ENCODE results near the gene EIF4B.
"Not testable (repeated sequence)": the region's sequence is repeated elsewhere in the genome, so short reads cannot be mapped to it uniquely, and the experiment has no call there.

The EIF4B gene

DNA sequence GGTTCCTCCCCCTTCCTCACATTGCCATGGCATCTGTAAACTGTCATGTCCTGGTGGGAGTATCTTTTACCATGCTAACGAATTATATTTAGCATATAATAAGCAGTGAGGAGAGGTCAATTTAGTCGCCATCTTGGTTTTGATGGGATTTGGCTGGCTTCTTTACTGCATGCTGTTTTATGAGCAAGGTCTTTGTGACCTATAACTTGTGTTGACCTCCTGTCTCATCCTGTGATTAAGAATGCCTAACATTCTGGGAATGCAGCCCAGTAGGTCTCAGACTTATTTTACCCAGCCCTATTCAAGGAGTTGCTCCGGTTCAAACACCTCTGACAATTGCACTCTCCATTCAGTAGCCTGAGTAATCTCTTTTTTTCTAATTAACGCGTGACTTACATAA, 2.1 kb upstream of the EIF4B start:
- DNase-seq: no peak

DNA sequence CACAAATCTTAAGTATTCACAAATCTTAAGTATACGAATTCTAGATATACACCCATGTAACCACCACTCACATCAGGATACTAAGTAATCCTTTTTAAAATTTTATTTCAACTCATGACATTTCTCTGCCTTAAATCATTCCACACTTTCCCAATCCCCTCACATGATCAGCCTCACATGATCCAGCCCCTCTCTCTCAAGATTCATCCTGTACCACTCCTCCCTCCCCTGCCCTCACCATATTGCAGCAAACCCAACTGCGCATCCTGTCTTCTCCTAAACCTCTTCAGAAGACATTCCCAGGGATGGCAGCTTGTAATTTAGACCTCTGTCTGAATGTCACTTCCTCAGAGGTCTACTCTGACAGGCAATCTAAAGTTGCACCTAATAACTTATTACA, 1.7 kb upstream of the EIF4B start:
- peak; percentile 28 for DNase-seq

DNA sequence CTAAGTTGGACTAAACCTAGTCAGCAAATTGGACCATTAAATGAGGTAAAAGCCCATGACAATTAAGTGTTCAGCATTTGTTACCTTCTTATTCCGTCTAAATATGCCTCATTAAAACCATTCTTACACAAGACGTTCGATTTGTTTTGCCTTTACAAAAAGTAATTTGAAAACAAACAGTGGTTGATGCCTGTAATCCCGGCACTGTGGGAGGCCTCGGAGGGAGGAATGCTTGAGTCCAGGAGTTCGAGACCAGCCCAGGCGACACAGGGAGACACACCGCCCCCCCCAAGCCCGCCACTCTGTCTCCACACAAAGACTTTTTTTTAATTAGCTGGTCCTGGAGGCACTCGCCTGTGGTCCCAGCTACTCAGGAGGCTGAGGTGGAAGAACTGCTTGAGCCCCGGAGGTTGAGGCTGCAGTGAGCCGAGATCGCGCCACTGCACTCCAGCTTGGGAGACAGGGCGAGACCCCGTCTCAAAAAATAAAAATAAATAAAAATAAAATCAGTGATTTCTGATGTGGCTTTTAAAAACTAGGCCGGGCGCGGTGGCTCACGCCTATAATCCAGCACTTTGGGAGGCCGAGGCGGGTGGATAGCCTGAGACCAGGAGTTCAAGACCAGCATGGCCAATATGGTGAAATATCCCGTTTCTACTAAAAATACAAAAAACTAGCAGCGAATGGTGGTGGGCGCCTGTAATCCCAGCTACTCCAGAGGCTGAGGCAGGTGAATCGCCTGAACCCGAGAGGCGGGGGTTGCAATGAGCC, 856 bp upstream of the EIF4B start:
- no peak for DNase-seq

DNA sequence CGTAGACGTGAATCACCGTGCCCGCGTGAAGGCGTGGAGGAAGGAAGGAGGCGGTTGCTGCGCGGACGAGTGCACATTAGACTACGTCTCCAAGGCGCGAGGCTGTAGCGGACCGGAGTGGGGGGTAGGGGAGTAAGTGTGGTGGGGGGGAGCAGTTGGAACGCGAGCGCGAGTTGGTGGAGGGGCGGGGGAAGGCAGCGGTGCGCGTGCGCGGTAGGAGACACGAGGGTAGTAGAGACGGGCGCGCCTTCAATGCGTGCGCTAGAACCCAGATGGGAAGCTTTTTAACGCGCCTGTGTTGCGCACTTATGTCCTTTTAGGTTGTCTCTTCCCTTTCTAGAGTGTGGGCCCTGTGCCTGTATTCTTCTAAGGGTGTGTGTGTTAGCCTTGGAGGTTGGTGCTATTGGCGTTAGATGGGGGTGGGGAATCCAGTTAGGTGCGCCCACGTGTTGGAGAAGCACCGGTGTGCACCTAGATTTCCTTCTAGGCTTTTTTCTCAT, 604 bp downstream of the EIF4B start:
- peak; percentile 76 for DNase-seq

DNA sequence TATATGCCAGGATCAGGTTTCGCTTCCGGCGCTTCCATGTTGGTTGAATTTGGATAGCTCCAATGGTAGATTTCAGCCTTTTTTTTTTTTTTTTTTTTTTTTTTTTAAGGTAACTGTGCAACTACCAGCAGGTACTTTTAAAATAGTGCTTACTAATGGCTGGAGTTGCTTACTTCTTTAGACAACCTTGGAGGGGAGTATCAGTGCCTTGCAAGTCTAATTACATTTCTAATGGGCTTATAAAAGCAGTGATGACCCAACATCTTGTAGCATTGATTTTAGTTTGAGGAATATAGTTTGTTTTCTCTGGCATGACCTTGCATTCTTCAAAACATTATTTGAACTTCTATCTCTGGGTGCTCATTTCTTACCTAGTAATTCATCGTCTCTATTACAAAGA, 1.1 kb downstream of the EIF4B start:
- no peak for DNase-seq

DNA sequence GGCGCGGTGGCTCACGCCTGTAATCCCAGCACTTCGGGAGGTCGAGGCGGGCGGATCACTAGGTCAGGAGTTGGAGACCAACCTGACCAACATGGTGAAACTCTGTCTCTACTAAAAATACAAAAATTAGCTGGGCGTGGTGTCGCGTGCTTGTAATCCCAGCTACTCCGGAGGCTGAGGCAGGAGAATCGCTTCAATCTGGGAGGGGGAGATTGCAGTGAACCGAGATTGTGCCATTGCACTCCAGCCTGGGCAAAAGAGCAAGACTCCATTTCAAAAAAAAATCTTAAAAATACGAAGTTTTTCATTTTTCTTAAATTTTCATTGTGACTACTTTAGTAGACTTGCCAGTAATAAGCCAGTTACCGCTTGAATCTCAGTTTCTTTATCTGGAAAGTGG, 2.5 kb downstream of the EIF4B start:
- DNase-seq: not testable (repeated sequence)

DNA sequence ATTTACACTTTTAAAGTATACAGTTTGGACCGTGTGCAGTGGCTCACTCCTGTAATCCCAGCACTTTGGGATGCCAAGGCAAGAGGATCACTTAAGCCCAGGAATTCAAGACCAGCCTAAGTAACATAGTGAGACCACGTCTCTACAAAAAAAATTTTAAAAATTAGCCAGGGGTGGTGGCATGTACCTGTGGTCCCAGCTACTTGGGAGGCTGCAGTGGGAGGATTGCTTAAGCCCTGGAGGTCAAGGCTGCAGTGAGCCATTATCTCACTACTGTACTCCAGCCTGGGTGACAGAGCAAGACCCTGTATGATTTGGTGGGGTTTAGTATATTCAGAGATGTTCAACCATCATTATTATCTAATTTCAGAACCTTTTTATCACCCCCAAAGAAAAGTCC, 4.7 kb downstream of the EIF4B start:
- no peak for DNase-seq

DNA sequence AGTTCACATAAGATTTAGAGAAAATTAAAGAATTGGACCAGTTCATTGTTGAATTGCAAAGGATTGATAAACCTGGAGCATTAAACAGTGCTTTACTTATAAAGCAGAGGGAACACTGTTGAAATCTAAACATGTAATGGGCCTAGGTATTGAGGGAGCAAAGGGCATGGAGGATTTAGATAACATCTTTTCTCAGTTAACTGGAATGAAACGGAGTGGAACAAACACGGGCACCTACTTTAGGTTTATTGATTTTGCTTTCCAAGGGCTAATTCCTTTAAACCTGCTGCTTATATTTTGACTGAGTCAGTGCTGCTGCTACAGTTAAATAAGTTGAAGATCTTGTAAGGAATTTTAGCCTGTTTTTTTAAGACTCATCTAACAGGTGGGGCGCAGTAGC, 5.6 kb downstream of the EIF4B start:
- no peak for DNase-seq

DNA sequence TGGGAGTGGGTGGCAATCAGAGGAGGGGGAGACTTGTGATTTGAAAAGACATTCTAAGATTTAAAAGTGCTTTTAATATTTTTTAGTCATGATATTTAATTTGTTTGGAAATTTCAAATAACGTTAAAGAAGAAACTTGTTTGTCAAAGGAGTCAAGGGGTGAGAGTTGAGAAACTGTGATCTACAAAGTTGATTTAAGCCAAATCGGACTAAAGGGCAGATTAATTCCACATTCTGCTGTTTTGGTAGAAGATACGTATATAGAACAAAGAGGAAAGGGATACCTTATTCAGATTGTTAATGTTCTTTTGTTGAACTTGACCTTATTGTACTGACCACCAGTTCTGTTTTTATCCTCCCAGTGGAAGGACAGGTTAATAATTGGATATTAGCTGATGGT, 6.7 kb downstream of the EIF4B start:
- no peak for DNase-seq

DNA sequence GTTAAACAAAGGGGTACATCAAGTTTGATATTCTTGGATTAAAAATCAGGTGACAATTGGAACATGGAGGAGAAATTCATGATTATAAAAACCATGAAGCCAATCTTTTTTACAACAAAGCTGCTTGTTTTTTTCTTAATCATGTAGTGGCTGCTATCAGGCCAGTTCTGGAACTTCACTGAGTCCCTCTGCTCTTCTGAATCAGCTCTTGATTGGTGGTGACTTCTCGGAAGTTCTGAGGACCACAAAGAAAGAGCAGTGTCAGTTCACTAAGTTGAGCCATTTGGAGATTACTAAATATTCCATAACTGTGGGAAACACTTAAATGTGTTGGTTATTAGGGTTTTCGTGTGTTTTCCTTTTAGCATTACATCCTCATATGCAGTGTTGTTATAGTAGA, 8.5 kb downstream of the EIF4B start:
- DNase-seq: no peak

DNA sequence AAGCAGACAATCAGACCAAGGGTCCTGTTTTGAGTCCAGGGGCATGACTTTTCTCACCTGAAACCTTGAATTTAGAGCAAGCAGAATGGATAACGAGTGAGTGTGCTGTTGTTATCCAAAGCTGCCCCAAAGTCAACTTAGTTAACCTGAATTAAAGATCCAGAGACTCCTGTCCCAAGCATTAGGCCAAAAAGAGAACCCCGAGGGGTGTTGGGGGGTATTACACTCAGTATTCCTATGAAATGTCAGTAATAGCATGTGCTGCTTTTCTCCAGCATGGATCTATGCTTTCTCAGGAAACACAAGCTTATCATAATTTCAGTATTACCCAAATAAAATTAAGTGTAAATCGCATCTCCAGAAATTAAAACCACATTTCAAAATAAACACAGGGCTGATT, 19.0 kb downstream of the EIF4B start:
- no peak for DNase-seq

DNA sequence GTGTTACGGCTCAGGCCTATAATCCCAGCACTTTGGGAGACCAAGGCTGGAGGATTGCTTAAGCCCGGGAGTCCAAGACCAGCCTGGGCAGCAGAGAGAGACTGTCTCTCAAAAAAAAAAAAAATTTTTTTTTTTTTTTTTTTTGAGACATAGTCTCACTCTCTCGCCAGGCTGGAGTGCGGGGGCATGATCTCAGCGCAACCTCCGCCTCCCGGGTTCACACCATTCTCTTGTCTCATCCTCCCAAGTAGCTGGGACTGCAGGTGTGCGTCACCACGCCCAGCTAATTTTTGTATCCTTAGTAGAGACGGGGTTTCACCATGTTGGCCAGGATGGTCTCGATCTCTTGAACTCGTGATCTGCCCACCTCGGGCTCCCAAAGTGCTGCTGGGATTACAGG, 20.8 kb downstream of the EIF4B start:
- not testable (repeated sequence) for DNase-seq

DNA sequence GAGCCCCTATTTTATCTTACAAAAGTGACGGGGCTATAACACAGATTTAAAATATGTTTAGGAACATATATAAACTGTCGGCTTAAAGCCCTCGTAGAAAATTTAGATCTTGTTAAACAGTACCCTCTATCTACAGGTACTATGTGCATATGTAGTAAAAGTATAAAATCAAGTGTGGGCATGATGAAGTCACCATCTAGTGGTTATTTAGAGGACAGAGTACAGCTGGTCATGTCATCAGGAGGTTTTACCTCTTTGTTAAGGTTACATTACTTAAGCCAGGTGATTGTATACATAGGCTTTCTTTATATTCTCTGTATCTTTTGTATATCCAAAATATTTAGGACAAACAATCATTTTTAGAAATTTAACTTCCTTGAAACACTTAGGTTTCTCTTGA, 25.4 kb downstream of the EIF4B start:
- DNase-seq: no peak

DNA sequence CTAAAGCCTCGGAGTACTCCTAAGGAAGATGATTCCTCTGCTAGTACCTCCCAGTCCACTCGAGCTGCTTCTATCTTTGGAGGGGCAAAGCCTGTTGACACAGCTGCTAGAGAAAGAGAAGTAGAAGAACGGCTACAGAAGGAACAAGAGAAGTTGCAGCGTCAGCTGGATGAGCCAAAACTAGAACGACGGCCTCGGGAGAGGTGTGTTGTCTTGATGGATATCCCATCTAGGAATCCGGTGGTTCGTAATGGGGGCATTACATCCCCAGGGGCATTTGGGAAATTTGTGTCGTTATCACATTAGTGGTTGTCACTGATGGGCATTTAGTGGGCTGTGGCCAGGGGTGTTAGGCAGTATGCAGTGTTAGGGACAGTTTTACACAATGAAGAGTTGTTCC, 27.6 kb downstream of the EIF4B start:
- not testable (repeated sequence) for DNase-seq

DNA sequence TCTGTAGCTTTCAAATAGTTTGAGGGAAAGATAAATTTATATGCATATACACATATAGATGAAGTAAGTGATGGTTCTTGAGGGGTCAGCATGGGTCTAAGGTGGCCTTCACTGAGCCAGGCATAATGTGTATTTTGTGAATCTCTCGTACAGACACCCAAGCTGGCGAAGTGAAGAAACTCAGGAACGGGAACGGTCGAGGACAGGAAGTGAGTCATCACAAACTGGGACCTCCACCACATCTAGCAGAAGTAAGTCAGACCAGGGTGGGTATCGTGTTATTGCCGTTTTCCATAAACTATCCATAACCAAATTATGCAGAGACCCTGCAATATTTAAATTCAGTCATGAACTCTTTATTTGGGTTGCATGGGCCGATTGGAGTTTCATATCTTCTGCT, 28.2 kb downstream of the EIF4B start:
- DNase-seq: no peak

DNA sequence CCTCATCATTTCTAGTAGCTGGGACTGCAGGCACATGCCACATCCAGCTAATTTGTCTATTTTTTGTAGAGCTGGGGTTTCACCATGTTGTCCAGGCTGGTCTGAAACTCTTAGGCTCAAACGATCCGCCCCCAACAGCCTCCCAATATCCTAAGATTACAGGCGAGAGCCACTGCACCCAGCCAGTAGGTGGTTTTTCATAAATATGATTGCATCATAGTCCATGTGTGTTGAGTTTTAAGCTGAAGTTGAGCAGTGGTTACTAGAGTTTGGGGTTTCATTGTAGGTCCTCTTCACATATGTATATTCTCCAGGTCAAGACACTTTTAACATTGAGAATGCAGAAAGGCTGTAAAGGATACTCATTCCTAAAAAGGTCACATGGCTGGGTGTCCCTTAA, 30.5 kb downstream of the EIF4B start:
- DNase-seq: no peak

DNA sequence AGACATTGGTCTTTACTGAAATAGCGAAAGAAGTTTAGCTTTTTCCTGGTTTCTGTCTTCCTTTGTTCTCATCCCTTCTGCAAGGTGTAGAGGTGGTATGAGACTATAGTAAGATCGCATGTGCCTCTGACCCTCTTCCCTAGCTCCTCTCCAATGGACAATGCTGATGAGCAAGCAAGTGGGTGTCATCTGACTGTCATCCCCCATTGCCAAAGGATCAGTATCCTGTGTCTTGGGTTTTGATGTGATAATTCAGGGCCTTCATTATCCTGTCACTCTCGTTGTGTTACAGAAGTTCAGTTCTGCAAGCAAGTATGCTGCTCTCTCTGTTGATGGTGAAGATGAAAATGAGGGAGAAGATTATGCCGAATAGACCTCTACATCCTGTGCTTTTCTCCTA, 33.6 kb downstream of the EIF4B start:
- no peak for DNase-seq

DNA sequence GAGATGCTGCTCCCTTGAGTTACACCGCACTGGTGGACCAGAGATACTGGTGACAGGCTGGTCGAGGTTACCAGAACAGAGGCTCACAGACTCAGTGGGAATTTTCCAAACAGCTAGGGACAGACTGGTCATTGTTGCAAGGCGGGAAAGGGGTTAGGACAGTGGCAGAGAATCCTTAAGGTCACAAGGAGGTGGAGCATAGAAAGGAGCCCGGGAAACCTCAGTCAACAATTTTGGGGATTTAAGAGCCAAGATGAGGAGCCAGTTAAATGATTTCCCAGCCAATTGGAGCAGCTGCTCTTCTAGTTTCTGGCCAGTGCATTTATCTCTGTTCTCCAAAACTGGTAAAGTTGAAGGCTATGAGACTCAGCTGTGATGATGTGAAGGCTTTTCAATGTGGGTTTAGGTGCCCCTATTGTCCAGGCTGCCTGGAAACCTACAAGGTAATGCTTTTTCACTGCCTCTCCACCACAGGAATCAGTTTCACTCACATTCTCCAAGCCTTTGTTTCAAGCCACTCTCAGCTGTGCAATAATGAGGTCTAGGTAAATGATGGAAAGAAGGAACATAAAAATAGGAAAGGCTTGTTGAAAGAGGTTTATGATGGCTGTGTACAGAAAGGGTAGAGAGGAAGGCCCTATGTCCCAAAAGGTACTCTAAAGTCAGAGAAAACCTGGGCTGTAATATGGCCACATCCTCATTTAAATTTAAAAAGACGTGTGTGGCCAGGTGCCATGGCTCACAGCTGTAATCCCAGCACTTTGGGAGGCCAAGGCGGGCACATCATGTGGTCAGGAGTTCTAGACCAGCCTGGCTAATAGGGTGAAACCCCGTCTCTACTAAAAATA, 36.6 kb downstream of the EIF4B start:
- no peak for DNase-seq

DNA sequence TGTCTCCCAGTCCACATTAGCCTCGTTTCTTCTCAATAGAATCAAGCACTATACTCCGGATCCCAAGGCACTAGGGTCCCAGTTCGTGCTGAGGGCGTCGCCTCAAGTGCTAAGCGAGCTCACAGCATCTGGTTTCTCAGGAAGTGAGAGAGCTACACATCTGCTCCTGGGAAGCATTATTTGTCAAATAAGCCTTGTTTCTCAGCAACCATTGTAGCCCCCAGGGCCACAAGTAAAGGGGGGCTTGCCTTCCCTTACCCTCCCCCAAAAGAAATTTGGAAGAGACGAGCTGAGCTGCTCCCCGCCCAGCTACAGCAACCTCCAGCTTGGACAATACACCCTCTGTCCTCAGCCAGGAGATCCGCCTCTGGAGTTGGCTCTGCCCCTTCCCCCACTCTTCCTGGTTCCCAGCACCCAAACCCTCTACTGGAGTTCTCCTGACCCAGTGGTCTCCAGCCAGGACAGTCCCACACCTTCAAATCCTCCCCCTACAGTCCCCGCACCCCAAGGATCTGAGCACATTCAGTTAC, 37.9 kb downstream of the EIF4B start:
- DNase-seq: no peak

DNA sequence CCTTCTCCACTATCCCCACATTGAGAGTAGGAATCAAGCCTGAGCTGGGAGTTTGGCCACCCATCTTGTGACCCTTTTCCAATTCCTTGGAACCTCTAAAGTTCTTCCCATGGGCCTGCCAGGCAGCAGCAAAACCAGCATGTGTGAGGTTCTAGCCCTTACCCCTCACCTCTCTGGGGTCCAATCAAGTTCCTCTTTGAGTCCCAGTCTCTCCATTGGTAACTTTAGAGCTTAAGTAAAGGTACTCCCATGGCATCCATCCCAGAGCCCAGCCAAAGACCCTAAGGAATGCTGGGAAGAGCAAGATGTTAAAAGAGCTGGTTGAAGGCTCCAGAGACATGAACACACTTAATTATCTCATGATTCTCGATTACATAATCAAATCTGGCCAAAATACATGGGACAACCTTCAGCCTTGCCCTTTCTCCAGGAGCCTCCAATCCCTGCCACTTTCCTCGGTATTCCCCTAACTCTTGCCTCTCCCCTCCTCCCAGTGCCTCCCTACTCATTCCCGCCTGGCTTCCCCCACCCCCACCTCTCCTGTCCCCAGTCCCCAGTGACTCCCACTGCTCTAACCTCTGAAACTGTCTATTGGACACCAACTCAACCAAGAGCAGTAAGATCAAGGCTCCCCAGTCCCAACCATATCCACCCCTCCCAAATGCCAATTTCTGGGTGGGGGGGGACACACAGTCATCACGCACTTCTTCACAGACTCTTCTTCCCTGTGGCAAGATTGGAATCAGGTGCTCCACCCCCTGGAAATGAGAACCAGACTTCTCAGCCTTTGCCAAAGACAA, 38.8 kb downstream of the EIF4B start:
- no peak for DNase-seq

DNA sequence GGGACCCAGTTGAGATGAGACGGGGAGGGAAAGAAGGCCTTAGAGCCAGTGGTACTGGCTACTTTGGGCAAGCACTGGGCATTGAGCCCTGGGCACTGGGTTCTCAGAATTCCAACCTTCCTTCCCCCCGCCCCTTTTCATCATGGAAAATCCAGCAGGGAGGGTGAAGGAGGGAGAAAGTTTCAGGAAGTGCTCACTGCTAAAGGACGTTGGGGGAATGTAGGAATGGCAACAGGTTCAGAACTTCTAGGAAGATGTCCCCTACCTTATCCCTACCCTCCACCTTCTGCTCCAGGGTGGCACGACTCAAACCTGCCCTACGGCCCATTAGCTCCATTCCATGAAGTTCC, 39.4 kb downstream of the EIF4B start:
- no peak for DNase-seq

DNA sequence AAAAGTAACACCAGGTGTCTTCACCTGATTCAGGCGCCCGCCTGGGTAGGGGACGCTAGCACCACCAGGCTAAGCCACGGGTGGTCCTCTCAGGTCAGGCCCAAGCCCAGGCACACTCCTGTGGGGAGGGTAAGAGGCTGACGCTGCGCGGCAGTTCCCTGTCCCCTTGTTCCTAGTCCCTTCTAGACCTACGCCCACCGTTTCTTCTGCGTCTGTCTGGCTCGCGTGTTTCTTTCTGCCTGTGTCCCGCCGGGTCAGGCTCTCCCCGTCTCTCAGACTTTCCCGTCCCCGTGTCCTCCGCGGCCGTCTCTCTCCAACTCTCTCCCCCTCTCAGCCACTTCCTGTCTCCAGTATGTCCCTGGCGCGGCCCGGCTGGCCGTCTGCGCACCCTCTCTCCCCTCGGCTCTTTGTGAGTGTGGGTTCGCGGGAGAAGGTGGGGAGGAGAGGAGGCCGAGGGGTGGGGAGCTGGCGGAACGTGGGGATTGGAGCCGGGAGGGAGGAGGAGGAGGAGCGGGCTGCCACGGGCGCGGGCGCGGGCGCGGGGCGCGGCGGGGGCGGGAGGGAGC, 40.5 kb downstream of the EIF4B start:
- peak; percentile 93 for DNase-seq
